ENCODE data around the gene NINJ2.

DNA sequence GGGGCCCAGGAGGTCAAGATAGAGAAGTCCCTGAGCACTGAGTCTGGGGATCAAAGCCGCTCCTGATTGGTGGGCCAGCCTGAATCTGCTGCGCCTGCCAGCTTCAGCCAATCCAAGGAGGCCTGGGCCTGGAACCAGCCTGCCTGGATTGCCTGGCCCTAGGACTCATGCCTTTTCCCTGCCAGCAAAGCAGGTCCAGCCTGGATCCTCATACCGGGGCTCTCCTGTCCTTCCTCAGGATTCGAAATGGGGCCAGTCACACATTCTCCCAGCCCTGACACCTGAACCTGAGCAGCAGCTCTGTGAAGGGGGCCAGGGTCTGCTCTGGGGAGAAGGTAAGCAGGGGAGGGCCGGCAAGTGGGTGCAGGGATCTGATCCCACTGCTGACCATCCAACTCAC is 81.9 kb downstream of the NINJ2 start:
- TF ChIP-seq TAF1 (IDR thresholded peaks at IDR 0.05; ENCODE audit: borderline replicate concordance, low read depth, low read length): no peak
- TF ChIP-seq, protein P1, sequence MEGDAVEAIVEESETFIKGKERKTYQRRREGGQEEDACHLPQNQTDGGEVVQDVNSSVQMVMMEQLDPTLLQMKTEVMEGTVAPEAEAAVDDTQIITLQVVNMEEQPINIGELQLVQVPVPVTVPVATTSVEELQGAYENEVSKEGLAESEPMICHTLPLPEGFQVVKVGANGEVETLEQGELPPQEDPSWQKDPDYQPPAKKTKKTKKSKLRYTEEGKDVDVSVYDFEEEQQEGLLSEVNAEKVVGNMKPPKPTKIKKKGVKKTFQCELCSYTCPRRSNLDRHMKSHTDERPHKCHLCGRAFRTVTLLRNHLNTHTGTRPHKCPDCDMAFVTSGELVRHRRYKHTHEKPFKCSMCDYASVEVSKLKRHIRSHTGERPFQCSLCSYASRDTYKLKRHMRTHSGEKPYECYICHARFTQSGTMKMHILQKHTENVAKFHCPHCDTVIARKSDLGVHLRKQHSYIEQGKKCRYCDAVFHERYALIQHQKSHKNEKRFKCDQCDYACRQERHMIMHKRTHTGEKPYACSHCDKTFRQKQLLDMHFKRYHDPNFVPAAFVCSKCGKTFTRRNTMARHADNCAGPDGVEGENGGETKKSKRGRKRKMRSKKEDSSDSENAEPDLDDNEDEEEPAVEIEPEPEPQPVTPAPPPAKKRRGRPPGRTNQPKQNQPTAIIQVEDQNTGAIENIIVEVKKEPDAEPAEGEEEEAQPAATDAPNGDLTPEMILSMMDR (IDR thresholded peaks at IDR 0.05): no peak
- TF ChIP-seq EZH2phosphoT487 (IDR thresholded peaks at IDR 0.05; ENCODE audit: borderline replicate concordance, low read depth): no peak
- TF ChIP-seq, protein P2, sequence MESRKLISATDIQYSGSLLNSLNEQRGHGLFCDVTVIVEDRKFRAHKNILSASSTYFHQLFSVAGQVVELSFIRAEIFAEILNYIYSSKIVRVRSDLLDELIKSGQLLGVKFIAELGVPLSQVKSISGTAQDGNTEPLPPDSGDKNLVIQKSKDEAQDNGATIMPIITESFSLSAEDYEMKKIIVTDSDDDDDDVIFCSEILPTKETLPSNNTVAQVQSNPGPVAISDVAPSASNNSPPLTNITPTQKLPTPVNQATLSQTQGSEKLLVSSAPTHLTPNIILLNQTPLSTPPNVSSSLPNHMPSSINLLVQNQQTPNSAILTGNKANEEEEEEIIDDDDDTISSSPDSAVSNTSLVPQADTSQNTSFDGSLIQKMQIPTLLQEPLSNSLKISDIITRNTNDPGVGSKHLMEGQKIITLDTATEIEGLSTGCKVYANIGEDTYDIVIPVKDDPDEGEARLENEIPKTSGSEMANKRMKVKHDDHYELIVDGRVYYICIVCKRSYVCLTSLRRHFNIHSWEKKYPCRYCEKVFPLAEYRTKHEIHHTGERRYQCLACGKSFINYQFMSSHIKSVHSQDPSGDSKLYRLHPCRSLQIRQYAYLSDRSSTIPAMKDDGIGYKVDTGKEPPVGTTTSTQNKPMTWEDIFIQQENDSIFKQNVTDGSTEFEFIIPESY (IDR thresholded peaks at IDR 0.05; ENCODE audit: borderline replicate concordance, low read depth): no peak
- TF ChIP-seq RFX5 (IDR thresholded peaks at IDR 0.05; ENCODE audit: low read length): no peak
- no peak for TF ChIP-seq TEAD4 (IDR thresholded peaks at IDR 0.05; ENCODE audit: borderline replicate concordance, insufficient read depth)
